ENCODE results near the gene CHMP4B. TPM values are rescaled to one million over a fixed set of nuclear protein-coding genes. Genes with fewer than 3 reads are reported as not detected.

Gene CHMP4B
- total and polyA plus RNA-seq, 7 donors = 72.5 to 267 (median 151) TPM

DNA sequence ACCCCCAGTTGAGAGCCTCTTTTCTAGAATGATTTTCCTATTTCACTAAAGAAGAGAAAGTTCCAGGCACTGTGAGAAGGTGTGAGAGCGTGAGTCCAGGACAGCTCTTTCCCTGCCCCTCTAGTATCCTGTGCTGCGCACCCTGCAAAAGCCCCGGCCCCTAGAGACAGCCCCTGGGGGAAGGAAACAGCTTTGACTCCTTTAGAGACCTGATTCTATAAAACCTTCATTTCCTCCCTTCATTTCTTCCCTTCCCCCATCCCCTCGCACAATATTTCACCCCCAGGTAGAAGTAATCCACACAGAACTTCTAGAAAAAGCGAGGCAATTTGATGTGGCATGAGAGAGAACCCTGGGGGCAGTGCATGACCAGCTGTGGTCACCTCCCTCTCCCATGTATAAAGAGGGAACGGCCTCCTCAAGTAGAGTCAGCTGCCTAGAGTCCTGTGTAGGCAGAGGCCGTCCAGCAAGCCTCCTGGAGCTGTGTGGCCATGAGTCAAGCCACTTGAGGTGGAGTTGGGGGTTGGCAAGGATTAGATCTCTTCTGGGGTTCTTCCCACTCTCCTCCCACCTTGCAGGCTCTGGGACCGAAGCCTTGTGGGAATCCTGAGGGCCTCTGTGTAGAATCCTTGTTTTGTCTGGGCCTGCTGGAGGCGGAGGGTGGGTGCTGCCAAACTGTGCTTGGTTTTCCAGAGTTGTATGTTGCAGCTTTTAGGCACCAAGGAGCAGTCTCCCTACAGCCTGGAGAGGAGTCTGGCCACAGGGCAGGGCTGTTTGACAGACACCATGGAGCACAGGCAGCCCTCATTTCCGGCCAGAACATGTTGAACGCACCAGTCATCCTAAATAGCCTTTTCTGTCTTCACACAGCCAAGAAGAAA, 41.7 kb downstream of the CHMP4B start:
- Histone ChIP-seq H3K27me3 (ENCODE audit: insufficient read depth in 3 of 3, low read length in 2 of 3) (no peaks in the 10 kb centered on the region), H3K36me3 (ENCODE audit: insufficient read depth in 1 of 2, low read depth in 1 of 2) (peaks cover 8 to 92% of the 10 kb centered on the region in 2 donors), H3K4me3 (no peak overlapping the region), H3K27ac (no peak overlapping the region), H3K9me3 (no peaks in the 10 kb centered on the region), H3K4me1 (no peaks in the 10 kb centered on the region)
- no peak for TF ChIP-seq CTCF (IDR thresholded peaks at IDR 0.05)
- intact Hi-C loops (cut with DNase I) = no loop called here
- ATAC-seq (no peak), DNase-seq (peak in 1 of 2 donors; percentile 28)
- 91 to 92% (median 92%) methylated on average over 11 of the region's 11 CpGs for WGBS, 3 donors

DNA sequence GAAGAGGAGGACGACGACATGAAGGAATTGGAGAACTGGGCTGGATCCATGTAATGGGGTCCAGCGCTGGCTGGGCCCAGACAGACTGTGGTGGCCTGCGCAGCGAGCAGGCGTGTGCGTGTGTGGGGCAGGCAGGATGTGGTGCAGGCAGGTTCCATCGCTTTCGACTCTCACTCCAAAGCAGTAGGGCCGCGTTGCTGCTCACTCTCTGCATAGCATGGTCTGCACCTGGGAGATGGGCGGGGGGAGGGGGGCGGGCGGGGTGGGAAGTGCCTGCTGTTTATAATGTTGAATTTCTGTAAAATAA, 42.3 kb downstream of the CHMP4B start:
- no peak for TF ChIP-seq CTCF (IDR thresholded peaks at IDR 0.05)
- H3K9me3 ChIP-seq = no peaks in the 10 kb centered on the region
- intact Hi-C loops (cut with DNase I) = no loop called here
- no peaks in the 10 kb centered on the region for H3K4me1 ChIP-seq
- peaks cover 8 to 89% of the 10 kb centered on the region in 2 donors for H3K36me3 ChIP-seq (ENCODE audit: insufficient read depth in 1 of 2, low read depth in 1 of 2)
- H3K27ac ChIP-seq = no peak overlapping the region
- no peak for ATAC-seq
- DNase-seq = peak in 1 of 2 donors; percentile 20
- H3K4me3 ChIP-seq = no peak overlapping the region
- WGBS, 3 donors = 89 to 93% (median 90%) methylated on average over 14 of the region's 14 CpGs
- H3K27me3 ChIP-seq (ENCODE audit: insufficient read depth in 3 of 3, low read length in 2 of 3) = no peaks in the 10 kb centered on the region

GRCh38 chr20:33857722-33858563, 46.8 kb downstream of the CHMP4B start:
- Histone ChIP-seq H3K27me3 (ENCODE audit: insufficient read depth in 3 of 3, low read length in 2 of 3) (no peaks in the 10 kb centered on the region), H3K27ac (no peak overlapping the region), H3K36me3 (ENCODE audit: insufficient read depth in 1 of 2, low read depth in 1 of 2) (peaks cover 3 to 44% of the 10 kb centered on the region in 2 donors), H3K9me3 (no peaks in the 10 kb centered on the region), H3K4me1 (peaks cover 4% of the 10 kb centered on the region), H3K4me3 (no peak overlapping the region)
- peak in 1 of 2 donors; percentile 17 for DNase-seq
- TF ChIP-seq CTCF (IDR thresholded peaks at IDR 0.05) = no peak
- intact Hi-C loops (cut with DNase I) = no loop called here
- 73 to 77% (median 74%) methylated on average over 13 of the region's 13 CpGs for WGBS, 3 donors
- no peak for ATAC-seq

DNA sequence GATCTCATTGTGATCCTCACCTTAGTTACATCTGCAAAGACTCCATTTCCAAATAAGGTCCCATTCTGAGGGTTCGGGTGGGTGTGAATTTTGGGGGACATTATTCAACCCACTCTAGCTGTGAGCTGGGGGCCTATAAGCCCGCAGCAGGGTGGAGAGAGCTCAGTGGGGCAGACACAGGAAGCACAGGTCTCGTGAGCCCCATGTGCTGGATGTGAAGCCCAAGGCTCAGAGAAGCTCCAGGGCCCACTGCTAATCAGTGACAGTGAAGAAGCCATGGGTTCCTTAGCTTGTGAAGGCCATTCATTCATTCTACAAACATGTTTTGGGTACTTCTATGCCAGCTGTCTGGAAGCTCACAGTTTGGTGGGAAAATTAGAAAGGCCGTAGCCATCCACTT, 47.5 kb downstream of the CHMP4B start:
- H3K4me1 ChIP-seq = peaks cover 4% of the 10 kb centered on the region
- H3K27me3 ChIP-seq (ENCODE audit: insufficient read depth in 3 of 3, low read length in 2 of 3) = no peaks in the 10 kb centered on the region
- H3K9me3 ChIP-seq = no peaks in the 10 kb centered on the region
- 72 to 85% (median 84%) methylated on average over 4 of the region's 4 CpGs for WGBS, 3 donors
- H3K36me3 ChIP-seq (ENCODE audit: insufficient read depth in 1 of 2, low read depth in 1 of 2) = peaks cover 3 to 39% of the 10 kb centered on the region in 2 donors
- H3K27ac ChIP-seq = no peak overlapping the region
- intact Hi-C loops (cut with DNase I) = no loop called here
- DNase-seq (peak in 1 of 2 donors; percentile 10), ATAC-seq (no peak)
- no peak for TF ChIP-seq CTCF (IDR thresholded peaks at IDR 0.05)
- H3K4me3 ChIP-seq = no peak overlapping the region

All from psoas muscle (tissue), 8 donors.